BJ (cell line): ENCODE results near the gene IFI30. TPM values are rescaled to one million over a fixed set of nuclear protein-coding genes. Genes with fewer than 3 reads are reported as not detected.

Experiments used
- CTCF ChIA-PET: fragments of 350-600 bp; formaldehyde crosslinking; extraction: SDS; loops from one replicate; lab custom pipeline; 2021; ENCODE audit warnings: antibody characterized with exemption, inconsistent platforms; lab: Yijun Ruan, JAX
- POLR2A ChIA-PET: fragments of 300-600 bp; sonication (Branson Sonifier 250); formaldehyde crosslinking; extraction: SDS; loops from one replicate; lab custom pipeline; 2021; ENCODE audit warnings: antibody characterized with exemption; lab: Charles Lee
- DNase-seq: peaks from one replicate; pipeline ENCODE4 v3.0.0-alpha.2; 2011; ENCODE audit warnings: low read depth
- H3K27me3 ChIP-seq: 2 replicates; pipeline ENCODE4 v1.6.0; 2011; ENCODE audit warnings: low read length; ENCODE audit not compliant: control insufficient read depth, insufficient read depth
- H3K36me3 ChIP-seq: 2 replicates; pipeline ENCODE4 v1.5.1; 2011; ENCODE audit warnings: low read length; ENCODE audit not compliant: control insufficient read depth, insufficient read depth
- H3K4me3 ChIP-seq: 2 replicates; pipeline ENCODE4 v1.5.1; 2011; ENCODE audit warnings: low read depth, mild to moderate bottlenecking, control low read depth, low read length
- polyA plus RNA-seq: library from polyadenylated mRNA; depleted of rRNA; stranded (reverse); fragments of >200 nt; gene quantifications from 2 replicates; pipeline ENCODE4 v1.2.3, GENCODE V29; 2011
- TF ChIP-seq, protein P1 (sequence below): IDR thresholded peaks from 2 replicates; pipeline ENCODE4 v1.5.1; 2011; ENCODE audit warnings: low read depth, mild to moderate bottlenecking, control low read depth, inconsistent platforms, low read length, moderate library complexity; ENCODE audit not compliant: insufficient read depth

IFI30 gene
- polyA plus RNA-seq, 1 experiment: 14.5 TPM

DNA sequence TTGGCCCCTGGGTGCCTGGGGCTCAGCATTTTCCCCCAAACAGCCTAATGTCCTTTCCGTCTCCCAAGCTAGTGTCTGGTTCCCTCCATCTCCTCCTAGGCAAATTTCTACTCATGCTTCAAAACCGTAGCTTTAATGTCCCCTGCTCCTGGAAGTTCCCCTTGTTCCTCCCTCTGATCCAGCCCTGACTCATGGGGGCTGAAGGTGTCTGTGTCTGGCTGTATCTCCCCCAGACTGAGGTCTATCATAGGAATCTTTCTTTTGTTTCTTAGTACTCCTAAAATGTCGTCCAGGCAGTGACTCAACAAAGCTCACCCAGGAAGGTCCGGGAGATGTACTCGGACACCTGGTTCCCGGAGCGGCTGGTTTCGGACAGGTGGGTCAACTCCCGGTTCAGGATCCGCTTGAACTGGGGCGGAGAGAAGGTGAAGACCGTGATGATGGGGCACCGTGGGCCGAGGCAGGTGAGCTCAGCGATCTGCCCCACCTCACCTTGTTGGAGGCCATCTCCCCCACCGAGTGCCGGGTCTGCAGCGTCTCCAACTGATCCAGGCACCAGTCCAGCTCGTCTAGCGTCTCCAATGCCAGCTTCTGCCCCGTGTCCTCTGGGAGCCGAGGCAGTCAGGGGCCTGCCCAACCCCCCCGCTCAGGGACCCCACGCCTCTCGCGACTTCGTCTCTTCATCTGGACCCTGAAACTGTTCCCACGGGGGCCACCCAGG is 46.5 kb downstream of the IFI30 start:
- CTCF ChIA-PET: interaction anchor here (0.6 to 2.0 kb wide), 5 partner anchors 12 to 205 kb away, joined by 3 to 8 read pairs (median 3); no protein-coding TSS in a partner anchor
- no peak overlapping the region for H3K4me3 ChIP-seq
- POLR2A ChIA-PET: no interaction called here
- TF ChIP-seq, protein P1, sequence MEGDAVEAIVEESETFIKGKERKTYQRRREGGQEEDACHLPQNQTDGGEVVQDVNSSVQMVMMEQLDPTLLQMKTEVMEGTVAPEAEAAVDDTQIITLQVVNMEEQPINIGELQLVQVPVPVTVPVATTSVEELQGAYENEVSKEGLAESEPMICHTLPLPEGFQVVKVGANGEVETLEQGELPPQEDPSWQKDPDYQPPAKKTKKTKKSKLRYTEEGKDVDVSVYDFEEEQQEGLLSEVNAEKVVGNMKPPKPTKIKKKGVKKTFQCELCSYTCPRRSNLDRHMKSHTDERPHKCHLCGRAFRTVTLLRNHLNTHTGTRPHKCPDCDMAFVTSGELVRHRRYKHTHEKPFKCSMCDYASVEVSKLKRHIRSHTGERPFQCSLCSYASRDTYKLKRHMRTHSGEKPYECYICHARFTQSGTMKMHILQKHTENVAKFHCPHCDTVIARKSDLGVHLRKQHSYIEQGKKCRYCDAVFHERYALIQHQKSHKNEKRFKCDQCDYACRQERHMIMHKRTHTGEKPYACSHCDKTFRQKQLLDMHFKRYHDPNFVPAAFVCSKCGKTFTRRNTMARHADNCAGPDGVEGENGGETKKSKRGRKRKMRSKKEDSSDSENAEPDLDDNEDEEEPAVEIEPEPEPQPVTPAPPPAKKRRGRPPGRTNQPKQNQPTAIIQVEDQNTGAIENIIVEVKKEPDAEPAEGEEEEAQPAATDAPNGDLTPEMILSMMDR: no peak
- H3K27me3 ChIP-seq: peaks cover 4% of the 10 kb centered on the region; the same call in 1 of the 2 replicates
- no peak for DNase-seq
- H3K36me3 ChIP-seq: no peaks in the 10 kb centered on the region

DNA sequence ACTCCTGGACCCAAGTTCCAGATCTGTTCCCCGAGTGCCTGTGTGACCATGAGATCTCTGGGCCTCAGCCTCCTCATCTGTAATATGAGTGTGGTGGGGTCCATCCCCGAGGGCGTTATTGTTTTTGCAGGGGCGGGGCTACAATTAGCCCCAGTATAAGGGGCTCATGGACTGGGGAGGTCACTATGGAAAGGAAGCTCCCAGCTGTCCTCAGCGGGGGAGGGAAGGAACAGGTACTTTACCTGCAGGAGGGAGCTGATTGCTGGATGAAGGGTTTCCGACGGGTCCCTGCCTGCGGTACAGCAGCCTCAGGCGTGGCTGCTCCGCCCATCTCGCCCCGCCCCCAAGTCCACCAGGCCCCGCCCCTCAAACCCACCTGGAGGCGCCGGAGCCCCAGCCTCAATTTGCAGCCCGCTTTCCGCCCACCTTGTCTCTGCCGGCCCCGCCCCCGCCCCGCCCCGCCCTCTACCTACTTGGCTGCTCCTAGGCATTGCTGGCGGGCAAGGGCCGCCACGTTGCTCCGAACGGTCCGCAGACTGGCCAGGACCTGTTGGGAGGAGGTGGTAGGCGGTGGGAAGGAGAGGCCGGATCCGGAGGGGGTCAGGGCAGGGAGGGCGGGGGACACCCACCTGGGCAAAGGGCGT is 47.1 kb downstream of the IFI30 start:
- Histone ChIP-seq H3K4me3 (no peak overlapping the region), H3K27me3 (peaks cover 7% of the 10 kb centered on the region), H3K36me3 (no peaks in the 10 kb centered on the region)
- ChIA-PET POLR2A (no interaction called here), CTCF (interaction anchor here (1.0 to 2.0 kb wide), 3 partner anchors 11 to 31 kb away, joined by 6 to 8 read pairs (median 6); no protein-coding TSS in a partner anchor)
- DNase-seq: no peak
- TF ChIP-seq, protein P1: no peak

DNA sequence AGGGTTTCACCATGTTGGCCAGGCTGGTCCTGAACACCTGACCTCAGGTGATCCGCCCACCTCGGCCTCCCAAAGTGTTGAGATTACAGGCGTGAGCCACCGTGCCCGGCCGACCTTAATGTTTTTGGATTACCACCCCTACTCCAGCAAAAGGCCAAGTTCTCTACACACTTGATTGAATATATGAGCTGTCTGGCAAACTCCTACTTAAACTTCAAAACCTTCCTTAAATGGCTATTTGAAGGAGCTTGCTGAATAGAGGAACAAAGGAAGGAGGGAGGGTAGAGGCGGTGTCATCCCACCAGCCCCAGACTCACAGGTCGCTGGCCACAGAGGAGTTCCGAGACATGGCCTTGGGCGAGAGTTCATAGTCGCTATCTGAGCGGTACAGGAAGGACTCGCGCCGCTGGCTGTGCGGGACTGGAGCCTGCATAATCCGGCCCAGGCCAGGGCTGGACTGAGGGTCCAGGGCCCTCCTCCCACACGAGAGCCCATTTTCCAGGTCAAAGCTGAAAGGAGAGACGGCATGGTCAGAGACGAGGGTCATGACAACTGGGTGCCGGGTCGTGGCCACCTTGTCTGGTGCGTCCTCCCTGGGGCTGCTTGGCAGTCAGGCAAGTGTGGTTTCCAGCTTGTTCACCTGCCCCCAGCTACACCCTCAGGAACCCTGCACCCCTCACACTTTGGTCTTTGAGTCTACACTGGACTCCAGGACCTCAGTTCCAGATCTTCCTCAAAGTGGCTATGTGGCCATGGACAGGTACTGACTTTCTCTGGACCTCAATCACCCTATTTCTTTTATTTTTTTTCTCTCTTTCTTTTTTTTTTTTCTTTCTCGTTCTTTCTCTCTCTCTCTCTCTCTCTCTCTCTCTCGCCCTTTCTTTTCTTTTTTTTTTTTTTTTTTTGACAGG is 48.5 kb downstream of the IFI30 start:
- peaks cover 10% of the 10 kb centered on the region for H3K27me3 ChIP-seq
- DNase-seq: no peak
- H3K4me3 ChIP-seq: no peak overlapping the region
- H3K36me3 ChIP-seq: no peaks in the 10 kb centered on the region
- ChIA-PET CTCF (interaction anchor here (0.5 to 1.6 kb wide), 5 partner anchors 12 to 57 kb away, joined by 3 to 6 read pairs (median 3); no protein-coding TSS in a partner anchor), POLR2A (no interaction called here)
- TF ChIP-seq, protein P1: no peak

DNA sequence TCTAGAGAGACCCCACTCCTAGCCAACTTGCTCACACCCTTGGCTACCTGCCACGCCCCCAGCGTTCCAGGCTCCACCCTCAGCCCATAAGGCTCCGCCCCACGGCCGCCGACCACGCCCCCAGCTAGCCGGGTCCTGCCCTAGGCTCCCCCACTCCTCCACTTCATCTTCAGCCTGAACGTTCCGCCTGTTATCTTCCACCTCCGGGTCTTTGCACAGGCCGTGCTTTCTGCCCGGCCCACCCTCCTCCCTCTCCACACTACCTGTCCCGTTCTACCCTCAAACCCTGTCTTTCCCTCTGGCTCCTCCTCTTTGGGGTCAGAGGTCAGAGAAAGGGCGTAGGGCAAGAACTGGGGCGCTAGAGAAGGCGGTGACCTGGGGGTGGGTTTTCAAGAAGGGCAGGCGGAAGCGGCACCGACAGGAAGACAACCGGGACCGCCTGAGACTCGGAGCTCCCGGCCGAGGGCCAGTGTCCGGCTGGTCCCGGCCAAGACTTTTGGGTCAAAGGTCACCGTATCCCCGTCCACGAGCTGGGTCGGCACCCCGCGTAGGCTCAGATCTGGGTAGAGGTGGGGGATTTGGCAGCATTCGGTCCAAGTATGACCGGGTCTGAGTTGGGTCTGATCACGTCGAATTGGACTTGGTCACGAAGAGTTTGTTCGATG is 50.4 kb downstream of the IFI30 start:
- TF ChIP-seq, protein P1: no peak
- Histone ChIP-seq H3K36me3 (no peaks in the 10 kb centered on the region), H3K4me3 (peak overlapping the region; percentile 34), H3K27me3 (peaks cover 7% of the 10 kb centered on the region)
- ChIA-PET POLR2A (interaction anchor here (0.5 to 0.6 kb wide), 3 partner anchors 54 to 428 kb away, joined by 4 to 5 read pairs (median 5); partner anchors contain the start of gene ARRDC2), CTCF (interaction anchor here (1.0 to 2.7 kb wide), 6 partner anchors 10 to 105 kb away, joined by 3 to 12 read pairs (median 6); partner anchors contain the start of gene MPV17L2)
- no peak for DNase-seq
